ENCODE data around the gene DGKD. TPM values are rescaled to one million over a fixed set of nuclear protein-coding genes. Genes with fewer than 3 reads are reported as not detected.

Gene DGKD
- polyA plus RNA-seq, 4 donors = 22.8 to 27.3 (median 23.9) TPM

DNA sequence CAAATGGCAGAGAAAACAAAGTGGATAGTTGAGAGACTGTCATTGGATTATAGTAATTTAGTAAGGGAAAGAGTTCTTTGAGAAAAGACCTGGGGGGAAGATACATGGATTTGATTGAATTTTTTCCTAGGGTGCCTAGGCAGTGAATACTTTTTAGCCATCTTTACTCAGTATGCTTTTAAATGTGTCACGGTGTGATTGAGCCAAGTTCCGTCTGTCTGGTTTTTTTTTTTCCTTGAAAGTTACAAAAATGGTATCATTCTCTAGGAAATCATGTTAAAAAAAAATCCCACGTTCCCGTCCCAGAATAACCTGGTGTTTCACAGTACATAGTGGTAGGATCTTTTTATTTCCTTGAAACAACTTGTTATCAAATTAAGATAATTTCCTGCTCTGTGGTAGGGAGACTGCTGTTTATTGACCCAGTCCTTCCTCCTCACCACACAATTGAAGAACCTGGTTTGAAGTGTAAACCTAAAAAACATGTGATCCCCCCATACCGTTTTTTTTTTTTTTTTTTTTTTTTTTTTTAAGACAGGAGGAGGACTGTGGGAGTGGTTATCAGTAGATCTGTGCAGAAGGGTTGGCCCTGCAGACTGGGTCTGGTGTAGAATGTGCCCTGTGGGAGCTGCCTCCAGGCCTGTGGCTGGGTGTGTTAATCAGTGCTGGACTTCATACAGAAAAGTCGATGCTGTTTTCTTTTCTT lies 55.1 kb downstream of the DGKD start:
- DNase-seq (ENCODE audit: low read depth in 4 of 4, low spot score in 3 of 4) = no peak

DNA sequence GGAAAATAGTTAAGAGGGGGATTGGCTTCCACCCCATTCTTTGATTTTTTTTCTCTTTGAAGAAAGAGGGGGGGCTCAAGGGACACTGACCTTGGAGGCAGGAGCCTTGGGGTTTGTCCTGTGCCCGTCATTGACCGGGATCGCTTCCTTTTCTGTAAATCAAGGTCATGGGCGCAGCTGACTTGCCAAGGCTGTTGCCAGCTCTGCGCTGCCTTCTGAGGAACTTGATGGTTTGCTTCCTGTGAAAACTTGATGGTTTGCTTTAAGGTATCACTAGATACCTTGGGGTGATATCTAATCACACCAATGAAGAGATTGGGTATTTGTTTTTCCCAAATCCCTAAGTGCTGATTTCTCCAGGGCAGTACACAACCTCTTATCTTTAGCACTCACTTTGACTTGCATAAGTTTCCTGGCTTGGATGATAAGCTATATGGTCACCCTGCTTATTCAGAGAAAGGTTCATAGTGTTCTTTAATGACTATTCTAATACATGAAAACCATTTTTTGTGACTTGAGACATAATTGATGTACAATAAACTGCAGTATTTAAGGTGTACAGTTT lies 56.0 kb downstream of the DGKD start:
- no peak for DNase-seq (ENCODE audit: low read depth in 4 of 4, low spot score in 3 of 4)

DNA sequence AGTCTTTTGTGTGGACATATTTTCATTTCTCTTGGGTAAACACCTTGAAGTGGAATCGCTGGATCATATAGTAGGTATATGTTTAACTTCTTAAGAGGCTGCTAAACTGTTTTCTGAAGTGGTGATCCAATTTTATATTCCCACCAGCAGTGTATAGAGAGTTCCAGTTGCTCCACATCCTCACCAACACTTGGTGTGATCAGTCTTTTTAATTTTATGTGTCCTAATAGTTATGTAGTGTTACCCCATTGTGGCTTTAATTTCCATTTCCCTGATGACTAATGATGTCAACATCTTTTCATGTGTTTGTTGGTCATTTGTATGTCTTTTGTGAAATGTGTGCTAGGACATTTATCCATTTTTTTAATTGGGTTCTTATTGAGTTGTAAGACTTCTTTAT lies 56.9 kb downstream of the DGKD start:
- DNase-seq (ENCODE audit: low read depth in 4 of 4, low spot score in 3 of 4) = no peak

DNA sequence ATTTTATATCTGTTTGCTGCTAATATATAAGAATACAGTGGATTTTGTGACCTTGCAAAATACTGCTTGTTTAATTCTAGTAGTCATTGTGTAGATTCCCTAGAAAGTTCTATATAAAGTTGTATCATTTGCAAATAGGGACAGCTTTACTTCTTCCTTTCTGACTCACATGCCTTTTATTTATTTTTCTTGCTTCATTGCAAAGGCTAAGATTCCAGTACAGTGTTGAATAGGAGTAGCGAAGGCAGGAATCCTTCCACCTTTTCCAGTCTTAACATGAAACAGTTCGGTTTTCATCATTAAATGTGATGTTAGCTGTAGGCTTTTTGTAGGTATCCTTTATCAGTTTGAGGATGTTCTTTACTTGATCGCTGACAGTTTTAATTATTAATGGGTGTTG lies 58.1 kb downstream of the DGKD start:
- no peak for DNase-seq (ENCODE audit: low read depth in 4 of 4, low spot score in 3 of 4)

DNA sequence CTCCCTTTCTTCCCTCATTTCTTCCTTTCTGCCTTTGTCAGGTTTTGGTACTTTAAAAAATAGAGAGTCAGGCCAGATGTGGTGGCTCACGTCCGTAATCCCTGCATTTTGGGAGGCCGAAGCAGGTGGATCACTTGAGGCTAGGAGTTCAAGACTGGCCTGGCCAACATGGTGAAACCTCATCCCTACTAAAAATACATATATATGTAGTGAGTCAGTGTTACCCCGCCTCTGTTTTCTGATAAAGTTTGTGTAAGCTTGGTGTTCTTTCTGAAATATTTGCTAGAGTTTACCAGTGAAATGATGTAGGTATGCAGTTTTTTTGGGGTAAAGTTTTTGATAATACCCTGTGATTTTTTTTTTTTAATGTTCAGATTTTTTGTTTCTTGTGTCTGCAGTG lies 58.8 kb downstream of the DGKD start:
- no peak for DNase-seq (ENCODE audit: low read depth in 4 of 4, low spot score in 3 of 4)

DNA sequence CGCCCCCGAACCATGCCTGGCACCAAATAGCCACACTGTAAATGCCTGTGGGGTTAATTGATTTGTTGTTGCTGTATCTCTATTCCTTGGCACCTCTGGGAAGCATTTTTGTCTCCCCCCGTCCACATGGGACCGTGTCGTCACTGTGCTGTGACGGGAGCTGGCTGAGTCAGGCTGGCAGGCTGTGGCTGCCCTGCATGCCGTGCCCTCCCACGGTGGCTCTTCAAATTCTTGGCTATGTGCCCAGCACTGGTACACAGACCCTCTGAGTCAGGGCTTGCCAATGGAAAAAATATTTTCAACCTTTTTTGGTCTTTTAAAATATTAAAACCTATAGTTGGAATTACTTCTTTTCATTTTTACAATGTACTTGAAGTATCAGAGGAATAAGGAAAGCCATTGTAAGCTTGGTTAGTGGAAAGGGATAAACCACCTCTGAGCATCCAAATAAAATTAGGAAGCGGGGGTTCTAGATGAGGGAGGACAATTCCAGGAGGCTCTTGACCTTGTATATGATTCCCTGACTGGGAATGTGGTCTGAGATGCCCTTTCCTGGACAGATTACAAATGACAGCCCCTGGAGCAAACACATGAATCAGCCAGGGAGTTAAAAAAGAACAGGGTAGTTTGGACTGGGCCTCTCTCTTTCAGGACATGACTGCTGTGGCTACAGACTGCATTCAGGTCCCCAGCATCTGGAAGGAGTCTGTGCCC lies 59.4 kb downstream of the DGKD start:
- no peak for DNase-seq (ENCODE audit: low read depth in 4 of 4, low spot score in 3 of 4)

DNA sequence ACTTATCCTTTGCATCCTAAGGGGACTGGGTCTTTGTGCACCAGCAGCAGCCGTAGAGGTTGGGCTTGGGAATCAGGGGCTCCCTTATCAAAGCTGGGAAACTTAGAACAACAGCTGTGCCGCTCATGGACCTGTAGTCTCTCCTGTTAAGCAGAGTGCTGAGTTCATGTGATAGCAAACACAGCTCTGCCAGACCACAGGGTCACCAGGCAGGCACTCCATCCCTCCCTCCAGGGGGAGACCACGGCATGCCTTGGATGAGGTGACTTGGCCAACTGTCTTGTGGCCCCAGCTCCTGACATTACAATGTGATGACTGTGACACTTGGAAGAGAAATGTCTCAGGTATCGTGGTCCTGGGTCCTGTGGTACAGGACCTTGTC lies 60.0 kb downstream of the DGKD start:
- no peak for DNase-seq (ENCODE audit: low read depth in 4 of 4, low spot score in 3 of 4)

DNA sequence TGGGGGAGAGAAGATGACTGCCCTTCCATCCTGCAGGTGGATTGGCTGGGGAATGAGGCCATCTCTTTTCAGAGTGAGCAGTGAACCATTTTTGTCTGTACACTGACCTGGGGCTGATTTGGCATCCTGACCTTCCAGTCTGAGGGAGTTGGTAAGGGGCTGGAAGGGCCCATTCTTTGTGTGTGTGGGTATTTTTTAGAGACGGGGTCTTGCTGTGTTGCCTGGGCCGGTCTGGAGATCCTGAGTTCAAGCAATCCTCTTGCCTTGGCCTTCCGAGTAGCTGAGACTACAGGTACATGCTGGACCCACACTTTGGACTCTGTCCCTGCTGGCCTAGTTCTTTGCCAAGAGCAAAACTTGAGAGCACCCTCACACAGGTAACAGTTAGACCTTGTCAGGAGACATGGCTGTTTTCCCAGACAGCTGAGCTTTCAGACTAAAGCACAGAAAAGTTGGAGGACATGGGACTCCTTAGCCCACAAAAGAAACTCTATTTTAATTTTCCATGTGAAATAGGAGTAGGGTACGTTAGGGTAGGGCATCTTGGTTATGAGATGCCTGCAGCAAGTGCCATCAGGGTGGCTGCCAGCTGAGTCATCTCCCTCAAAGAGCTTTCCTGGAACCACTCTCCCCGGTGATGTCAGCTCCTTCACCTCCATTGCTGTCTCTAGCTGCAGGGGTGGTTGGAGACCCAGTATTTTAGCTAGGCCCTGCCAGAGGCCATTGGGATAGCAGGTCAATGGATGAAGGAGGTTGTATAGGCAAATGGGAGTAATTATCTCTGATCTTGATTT lies 60.7 kb downstream of the DGKD start:
- no peak for DNase-seq (ENCODE audit: low read depth in 4 of 4, low spot score in 3 of 4)

DNA sequence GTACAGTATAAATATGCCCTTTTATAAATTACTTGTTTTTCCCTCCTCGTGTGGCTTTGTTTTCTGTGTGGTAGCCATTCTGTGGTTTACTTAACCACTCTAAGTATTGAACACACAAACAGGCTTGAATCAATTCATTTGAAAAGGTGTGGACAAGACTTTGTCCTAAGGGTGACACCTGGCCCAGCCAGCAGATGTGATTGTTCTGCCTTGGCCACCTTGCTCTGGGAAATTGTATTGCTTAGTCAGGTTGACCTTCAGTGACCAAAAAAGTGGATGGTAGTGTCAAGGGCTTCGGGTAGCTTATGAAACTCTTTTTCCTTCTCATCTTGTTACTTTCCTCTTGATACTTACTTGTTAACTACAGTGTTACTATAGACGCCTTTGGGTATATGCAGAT lies 61.9 kb downstream of the DGKD start:
- DNase-seq (ENCODE audit: low read depth in 4 of 4, low spot score in 3 of 4) = no peak

DNA sequence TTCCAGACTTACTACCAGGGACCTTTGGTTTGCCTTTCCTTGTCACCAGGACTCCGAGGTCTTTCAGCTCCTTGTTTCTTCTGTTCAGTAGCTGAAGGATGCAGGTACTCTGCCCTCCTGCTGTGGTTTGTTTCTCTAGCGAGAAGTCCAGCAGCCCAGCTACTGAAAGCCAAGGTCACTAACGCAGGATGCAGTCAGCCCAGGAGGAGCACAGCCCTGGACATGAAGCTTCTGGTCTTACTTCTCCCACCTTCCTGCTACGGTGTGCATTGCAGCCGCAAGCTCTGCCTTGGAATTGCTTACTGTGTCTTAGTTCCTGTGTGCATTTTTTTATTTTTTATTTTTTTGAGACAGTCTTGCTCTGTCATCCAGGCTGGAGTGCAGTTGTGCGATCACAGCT lies 62.4 kb downstream of the DGKD start:
- no peak for DNase-seq (ENCODE audit: low read depth in 4 of 4, low spot score in 3 of 4)

DNA sequence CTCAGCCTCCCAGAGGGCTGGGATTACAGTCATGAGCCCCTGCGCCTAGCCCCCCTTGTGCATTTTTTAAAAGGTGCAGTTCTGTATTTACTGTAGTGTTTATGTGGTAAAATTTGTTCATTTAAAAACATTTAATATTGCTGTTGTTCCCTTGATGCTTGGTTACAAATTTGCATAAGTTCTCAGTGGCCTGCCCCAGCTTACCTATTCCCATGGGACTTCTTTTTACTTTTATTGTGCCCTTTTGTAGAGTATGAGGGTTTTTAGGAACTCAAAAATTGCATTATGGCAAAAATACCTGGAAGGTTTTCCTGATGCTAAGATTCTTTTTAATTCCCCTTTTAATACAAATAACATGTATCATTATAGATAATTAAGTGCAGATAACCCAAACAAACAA lies 63.0 kb downstream of the DGKD start:
- no peak for DNase-seq (ENCODE audit: low read depth in 4 of 4, low spot score in 3 of 4)

DNA sequence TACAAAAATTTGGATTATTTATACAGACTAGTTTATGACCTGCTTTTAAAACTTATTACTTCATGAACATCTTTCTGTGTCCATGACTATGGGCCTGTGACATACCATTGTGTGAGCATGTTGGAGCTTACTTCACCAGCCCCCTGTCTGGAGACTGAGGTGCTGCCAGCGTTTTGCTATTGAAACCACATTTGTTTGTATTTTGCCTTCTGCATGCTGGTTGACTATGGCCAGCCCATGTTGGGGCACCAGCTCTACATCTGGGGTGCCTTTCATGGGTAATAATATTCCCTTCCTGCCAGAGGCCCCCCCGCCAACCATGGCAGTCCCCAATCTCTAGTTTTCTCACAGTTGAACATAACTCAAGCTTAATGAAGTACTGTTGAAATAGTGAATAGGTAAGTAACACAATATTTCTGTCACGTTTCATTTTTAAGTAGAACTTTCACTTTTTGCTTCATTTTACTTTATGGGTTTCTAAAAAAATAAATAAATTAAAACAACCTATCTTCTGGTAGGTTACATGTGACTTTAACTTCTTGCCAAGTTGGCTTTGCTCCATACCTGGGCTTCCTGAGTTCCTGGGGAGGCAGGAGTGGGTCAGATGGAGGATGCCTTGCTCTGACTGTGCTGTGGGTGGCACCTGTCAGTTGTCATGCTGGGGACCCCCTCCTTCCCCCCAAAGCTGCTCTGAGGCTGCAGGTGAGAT lies 63.9 kb downstream of the DGKD start:
- DNase-seq (ENCODE audit: low read depth in 4 of 4, low spot score in 3 of 4) = no peak

DNA sequence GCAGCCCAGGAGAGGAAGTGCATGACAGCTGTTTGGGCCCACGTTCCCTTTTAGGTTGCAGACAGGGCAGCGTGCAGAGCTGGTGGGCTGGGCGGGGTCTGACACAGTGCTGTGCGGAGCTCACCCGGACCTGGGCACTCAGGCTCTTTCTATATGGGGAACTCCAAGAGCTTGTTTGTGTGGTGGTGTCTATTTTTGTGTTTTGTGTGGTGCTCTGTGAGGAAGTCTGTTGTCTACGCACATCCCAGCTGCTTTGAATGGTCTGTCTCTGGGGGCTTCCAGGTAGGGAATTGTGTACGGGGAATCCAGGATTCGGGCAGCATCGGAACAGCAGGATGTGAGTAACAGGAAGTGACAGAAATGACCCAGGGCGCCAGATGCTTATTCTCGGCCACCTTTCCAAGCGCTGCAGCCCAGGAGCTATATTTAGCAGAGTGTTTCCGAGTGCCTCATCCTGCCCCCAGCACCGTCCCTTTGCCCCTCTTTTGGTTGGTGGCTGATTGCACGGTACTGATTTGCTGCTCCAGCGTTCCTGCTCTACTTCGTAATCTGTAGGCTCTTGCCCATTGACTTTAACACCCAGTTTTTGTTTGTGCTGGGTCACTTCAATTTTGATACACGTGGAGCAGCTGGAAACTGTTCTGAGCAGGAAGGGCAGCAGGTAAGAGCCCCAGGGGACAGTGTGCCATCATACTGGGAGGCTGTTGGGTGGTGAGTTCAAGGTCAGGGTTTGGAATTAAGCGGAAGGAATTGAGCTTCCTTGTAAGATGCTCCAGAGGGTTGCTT lies 64.7 kb downstream of the DGKD start:
- no peak for DNase-seq (ENCODE audit: low read depth in 4 of 4, low spot score in 3 of 4)

DNA sequence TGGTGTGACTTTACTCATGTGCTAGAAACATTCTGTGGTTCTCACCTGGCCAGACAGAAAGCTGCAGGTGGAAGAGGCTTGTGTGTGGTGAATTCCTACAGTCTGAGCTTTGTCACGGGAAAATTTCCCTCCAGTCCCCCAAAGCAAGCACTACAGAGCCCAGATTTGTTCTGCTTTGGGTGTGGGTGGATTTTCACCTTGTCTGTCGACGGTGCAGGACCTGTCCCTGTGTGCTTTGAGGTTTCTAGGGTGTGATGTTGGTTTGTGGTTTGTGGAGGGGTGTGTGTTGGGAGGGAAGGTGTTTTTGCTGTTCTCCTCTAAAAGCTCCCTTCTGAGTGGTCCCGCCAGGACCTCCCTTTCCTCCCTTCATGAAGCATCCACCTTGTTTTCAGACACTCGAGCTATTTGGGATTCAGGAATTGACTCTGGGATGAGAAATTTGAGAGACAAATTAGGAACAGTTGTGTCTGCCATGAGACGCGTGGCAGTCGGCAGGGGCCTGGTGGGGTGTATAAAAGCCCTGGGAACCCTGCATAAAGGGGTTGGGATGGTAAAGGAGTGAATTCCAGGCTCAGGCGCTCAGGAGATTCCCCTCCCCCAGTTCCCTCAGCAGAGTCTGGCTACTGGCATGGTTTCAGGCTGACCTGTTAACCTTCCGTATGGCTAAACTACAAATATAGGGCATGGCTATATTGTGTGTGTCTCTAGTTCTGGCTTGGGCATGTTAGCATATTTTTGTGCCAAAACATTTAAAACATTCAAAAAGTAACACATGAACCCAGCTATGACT lies 65.5 kb downstream of the DGKD start:
- DNase-seq (ENCODE audit: low read depth in 4 of 4, low spot score in 3 of 4) = no peak

DNA sequence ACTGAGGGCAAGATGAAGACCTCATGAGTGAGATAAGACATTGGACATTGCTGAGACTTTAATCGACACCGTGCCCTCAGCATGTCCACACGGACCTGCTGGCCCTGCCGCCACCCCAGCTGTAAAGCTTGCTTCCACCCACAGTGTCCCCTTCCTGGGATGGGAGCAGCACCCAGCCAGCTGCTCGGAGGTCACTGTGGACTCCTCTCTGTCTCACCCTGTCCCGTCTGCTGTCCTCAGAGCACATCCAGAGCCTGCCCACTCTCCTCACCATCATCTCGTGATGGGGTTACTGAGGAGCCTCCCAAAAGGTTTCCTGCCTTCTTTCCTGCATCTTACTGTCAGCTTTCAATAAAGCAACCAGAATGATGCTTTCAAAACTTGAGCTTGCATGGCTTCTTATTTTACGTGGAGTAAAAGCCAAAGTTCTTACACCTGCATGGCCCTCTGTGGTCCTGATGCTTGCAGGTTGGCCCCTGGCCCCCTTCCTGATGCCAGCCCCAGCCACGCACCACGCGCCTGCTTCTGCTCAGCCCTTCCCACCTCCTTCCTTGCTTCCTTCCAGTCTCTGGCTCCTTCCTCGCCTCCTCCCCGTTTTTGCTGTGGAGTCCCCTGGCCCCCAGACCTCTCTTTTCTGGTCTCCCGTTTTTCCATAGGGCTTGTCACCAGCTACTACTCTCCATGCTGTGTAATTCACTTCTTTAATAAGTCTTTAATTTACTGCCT lies 67.0 kb downstream of the DGKD start:
- no peak for DNase-seq (ENCODE audit: low read depth in 4 of 4, low spot score in 3 of 4)

DNA sequence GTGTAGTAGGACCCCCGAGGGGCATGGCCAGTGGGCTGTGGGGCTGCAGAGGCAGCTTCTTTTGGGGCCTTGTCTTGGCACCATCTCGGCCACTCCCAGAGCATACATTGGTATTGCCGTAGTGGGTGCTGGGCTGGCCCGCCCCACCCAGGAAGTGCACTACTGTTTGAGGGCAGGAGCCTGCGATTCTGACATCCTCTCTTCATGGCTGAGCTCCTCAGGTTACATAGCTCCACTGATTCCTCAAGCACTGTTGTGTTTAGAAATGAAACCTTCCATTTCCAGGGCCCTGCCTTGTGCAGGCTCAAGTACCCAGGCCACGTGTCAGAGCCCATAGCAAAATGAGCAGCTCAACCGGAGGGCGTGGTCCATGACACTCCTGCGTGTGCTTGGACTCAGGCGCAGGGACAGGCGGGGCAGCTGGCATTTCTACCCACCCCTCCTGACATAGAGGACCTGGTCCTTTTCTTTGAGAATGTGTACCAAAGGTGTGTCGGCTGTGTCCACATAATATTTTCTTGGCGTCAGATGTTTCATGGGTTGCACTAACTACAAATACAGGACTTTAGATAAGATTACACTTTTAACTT lies 67.9 kb downstream of the DGKD start:
- no peak for DNase-seq (ENCODE audit: low read depth in 4 of 4, low spot score in 3 of 4)

DNA sequence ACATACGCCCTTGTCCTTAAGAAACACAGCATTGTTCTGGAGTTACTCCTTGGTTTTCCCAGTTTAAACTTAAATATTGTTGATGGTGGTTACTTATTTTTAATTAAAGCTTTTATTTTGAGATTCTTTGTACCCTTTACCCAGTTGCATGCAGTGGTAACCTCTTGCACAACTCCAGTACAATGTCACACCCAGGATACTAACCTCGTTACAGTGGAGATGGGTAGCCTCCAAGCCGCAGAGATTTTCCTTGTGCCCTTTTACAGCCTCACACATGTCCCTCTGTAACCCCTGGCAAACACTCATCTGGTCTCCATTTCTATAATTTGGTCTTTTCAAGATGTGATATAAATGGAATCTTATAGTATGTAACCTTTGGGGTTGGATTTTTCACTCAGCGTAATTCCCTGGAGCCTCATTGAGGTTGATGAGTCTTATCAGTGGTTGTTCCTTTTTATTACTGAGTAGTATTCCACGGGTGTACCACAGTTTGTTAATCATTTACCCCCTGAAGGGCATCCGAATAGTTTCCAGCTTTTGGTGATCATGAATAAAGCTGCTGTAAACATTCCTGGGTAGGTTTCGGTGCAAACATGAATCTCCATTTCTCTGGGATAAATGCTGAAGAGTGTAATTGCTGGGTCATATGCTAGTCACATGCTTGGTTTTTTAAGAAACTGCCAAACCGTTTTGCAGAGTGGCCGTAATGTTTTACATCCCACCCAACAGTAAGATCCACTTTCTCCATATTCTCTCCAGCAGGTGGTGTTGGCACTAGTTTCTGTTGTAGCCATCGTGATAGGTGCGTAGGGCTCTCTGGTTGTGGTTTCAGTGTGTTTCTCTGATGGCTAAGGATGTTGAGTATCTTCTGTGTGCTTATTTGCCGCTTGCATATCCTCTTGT lies 68.6 kb downstream of the DGKD start:
- DNase-seq (ENCODE audit: low read depth in 4 of 4, low spot score in 3 of 4) = no peak

Measured in right renal pelvis (tissue), 4 donors.